Measurements from ENCODE around the gene TAF4. TPM values are rescaled to one million over a fixed set of nuclear protein-coding genes. Genes with fewer than 3 reads are reported as not detected.

The TAF4 gene
- total RNA-seq, 1 donor from 2014 or later = 28.1 TPM

DNA sequence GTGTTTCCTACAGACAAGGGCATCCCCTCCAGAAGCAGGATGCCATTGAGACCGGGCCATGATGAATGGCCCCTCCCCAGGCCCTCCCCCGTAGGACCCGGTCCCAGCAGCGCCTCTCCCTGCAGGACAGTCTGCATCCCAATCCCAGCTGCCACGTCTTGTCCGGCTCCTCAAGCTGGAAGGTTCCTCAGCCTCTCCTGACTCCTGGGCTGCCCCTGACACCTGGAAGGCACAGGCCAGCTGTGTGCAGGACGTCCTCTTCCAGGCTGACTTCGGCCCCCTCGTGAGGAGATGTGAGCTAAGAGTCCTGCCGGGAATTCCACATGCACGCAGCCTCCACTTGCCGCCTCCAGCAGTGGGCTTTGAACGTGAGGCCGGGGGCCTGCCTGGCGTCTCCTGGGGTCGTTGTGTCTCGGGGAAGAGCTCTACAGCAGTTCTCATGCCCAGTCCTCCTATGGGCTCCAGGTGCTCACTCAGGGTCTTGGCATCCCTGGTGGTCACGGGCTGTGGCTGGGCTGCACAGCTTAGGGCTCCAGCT lies 64.4 kb downstream of the TAF4 start:
- no peak overlapping the region for H3K4me3 Mint-ChIP-seq
- no peak overlapping the region for H3K27ac Mint-ChIP-seq
- no peaks in the 10 kb centered on the region for H3K27me3 Mint-ChIP-seq (ENCODE audit: low read depth)
- TF ChIP-seq, protein P1, sequence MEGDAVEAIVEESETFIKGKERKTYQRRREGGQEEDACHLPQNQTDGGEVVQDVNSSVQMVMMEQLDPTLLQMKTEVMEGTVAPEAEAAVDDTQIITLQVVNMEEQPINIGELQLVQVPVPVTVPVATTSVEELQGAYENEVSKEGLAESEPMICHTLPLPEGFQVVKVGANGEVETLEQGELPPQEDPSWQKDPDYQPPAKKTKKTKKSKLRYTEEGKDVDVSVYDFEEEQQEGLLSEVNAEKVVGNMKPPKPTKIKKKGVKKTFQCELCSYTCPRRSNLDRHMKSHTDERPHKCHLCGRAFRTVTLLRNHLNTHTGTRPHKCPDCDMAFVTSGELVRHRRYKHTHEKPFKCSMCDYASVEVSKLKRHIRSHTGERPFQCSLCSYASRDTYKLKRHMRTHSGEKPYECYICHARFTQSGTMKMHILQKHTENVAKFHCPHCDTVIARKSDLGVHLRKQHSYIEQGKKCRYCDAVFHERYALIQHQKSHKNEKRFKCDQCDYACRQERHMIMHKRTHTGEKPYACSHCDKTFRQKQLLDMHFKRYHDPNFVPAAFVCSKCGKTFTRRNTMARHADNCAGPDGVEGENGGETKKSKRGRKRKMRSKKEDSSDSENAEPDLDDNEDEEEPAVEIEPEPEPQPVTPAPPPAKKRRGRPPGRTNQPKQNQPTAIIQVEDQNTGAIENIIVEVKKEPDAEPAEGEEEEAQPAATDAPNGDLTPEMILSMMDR (IDR thresholded peaks at IDR 0.05; ENCODE audit: unreplicated experiment) = no peak
- DNase-seq (ENCODE audit: low spot score in 2 of 2, unreplicated experiment in 2 of 2) = no peak
- peaks cover 4% of the 10 kb centered on the region for H3K9me3 Mint-ChIP-seq
- H3K4me1 Mint-ChIP-seq = no peaks in the 10 kb centered on the region
- peaks cover 60% of the 10 kb centered on the region for H3K36me3 Mint-ChIP-seq

GRCh38 chr20:61998343-61999121 lies 67.1 kb downstream of the TAF4 start:
- Mint-ChIP-seq H3K36me3 (peaks cover 79% of the 10 kb centered on the region), H3K4me1 (no peaks in the 10 kb centered on the region), H3K27me3 (ENCODE audit: low read depth) (no peaks in the 10 kb centered on the region), H3K9me3 (peaks cover 19% of the 10 kb centered on the region), H3K4me3 (no peak overlapping the region), H3K27ac (no peak overlapping the region)
- TF ChIP-seq, protein P1 (IDR thresholded peaks at IDR 0.05; ENCODE audit: unreplicated experiment) = no peak
- no peak for DNase-seq (ENCODE audit: low spot score in 2 of 2, unreplicated experiment in 2 of 2)

GRCh38 chr20:61997891-61998290 lies 67.8 kb downstream of the TAF4 start:
- TF ChIP-seq, protein P1 (IDR thresholded peaks at IDR 0.05; ENCODE audit: unreplicated experiment) = no peak
- Mint-ChIP-seq H3K27ac (no peak overlapping the region), H3K4me3 (no peak overlapping the region), H3K9me3 (peaks cover 23% of the 10 kb centered on the region), H3K27me3 (ENCODE audit: low read depth) (no peaks in the 10 kb centered on the region), H3K36me3 (peaks cover 82% of the 10 kb centered on the region), H3K4me1 (no peaks in the 10 kb centered on the region)
- DNase-seq (ENCODE audit: low spot score in 2 of 2, unreplicated experiment in 2 of 2) = no peak

DNA sequence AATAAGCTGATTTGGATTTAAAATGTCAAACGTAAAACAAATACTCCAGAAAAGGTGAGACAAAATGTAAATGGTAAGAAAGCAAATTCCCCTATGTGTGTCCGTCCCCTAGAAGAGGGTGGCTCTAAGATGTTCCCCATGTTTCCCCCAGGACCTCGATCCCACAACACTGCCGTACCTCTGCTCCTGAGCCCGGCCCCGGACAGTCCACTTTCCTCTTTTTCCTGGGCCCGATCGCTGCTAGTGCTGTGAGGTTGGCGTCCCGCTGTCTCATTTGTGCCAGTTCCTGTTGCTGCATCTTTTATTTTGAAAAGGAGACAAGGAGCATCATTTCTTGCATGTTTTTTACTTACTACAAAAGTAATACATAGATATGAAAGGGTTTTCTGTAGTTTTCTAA lies 68.3 kb downstream of the TAF4 start:
- DNase-seq (ENCODE audit: low spot score in 2 of 2, unreplicated experiment in 2 of 2) = no peak
- peaks cover 83% of the 10 kb centered on the region for H3K36me3 Mint-ChIP-seq
- H3K4me3 Mint-ChIP-seq = no peak overlapping the region
- no peaks in the 10 kb centered on the region for H3K4me1 Mint-ChIP-seq
- no peaks in the 10 kb centered on the region for H3K27me3 Mint-ChIP-seq (ENCODE audit: low read depth)
- TF ChIP-seq, protein P1 (IDR thresholded peaks at IDR 0.05; ENCODE audit: unreplicated experiment) = no peak
- H3K27ac Mint-ChIP-seq = no peak overlapping the region
- peaks cover 28% of the 10 kb centered on the region for H3K9me3 Mint-ChIP-seq

DNA sequence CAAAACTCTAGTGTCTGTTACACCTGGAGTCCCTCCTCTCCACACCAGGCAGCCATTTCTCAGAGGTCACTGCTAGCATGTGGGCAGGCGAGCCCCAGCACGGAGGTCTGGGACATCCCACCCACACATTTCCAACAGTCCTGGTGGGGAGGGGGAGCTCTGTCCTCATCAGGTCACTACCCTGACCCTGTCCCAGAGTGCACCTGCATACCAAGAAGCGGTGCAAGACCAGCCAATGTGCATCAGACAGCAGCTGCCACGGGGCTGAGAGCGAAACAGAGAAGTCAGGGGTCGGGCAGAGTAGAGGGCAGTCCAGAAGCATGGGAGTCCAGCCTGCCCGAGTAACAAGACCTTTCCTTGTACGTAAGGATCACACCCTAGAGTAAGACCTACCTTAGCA lies 71.1 kb downstream of the TAF4 start:
- Mint-ChIP-seq H3K36me3 (peaks cover 86% of the 10 kb centered on the region), H3K27ac (no peak overlapping the region), H3K9me3 (peaks cover 43% of the 10 kb centered on the region), H3K27me3 (ENCODE audit: low read depth) (no peaks in the 10 kb centered on the region), H3K4me3 (no peak overlapping the region), H3K4me1 (no peaks in the 10 kb centered on the region)
- TF ChIP-seq, protein P1 (IDR thresholded peaks at IDR 0.05; ENCODE audit: unreplicated experiment) = no peak
- no peak for DNase-seq (ENCODE audit: low spot score in 2 of 2, unreplicated experiment in 2 of 2)
